ENCODE data around the gene DERL2.

Gene DERL2

GRCh38 chr17:5501685-5502084 is 15.7 kb upstream of the DERL2 start:
- DNase-seq (ENCODE audit: low read depth) = no peak

GRCh38 chr17:5500589-5501391 is 14.8 kb upstream of the DERL2 start:
- DNase-seq (ENCODE audit: low read depth) = peak; percentile 72

GRCh38 chr17:5500247-5500588 is 14.2 kb upstream of the DERL2 start:
- no peak for DNase-seq (ENCODE audit: low read depth)

GRCh38 chr17:5499476-5500231 is 13.7 kb upstream of the DERL2 start:
- DNase-seq (ENCODE audit: low read depth) = no peak

- no peak for DNase-seq (ENCODE audit: low read depth)
Observed at GRCh38 chr17:5492970-5493369, 7.0 kb upstream of the DERL2 start.

GRCh38 chr17:5488752-5489151 is 2.8 kb upstream of the DERL2 start:
- no peak for DNase-seq (ENCODE audit: low read depth)

- DNase-seq (ENCODE audit: low read depth) = peak; percentile 93
Observed at GRCh38 chr17:5486206-5487124, 487 bp upstream of the DERL2 start, which contains the start of gene MIS12. Gene MIS12 (plus strand): TSS chr17:5486566. CDS start chr17:5488863, 2,297 bp downstream.

- no peak for DNase-seq (ENCODE audit: low read depth)
Observed at GRCh38 chr17:5481451-5481850, 4.5 kb downstream of the DERL2 start.

- DNase-seq (ENCODE audit: low read depth) = no peak
Observed at GRCh38 chr17:5480962-5481361, 5.0 kb downstream of the DERL2 start.

- no peak for DNase-seq (ENCODE audit: low read depth)
Observed at GRCh38 chr17:5478992-5479391, 7.0 kb downstream of the DERL2 start.

GRCh38 chr17:5473906-5474305 is 12.1 kb downstream of the DERL2 start:
- DNase-seq (ENCODE audit: low read depth) = no peak

GRCh38 chr17:5472511-5472910 is 13.5 kb downstream of the DERL2 start:
- no peak for DNase-seq (ENCODE audit: low read depth)

GRCh38 chr17:5468075-5468473 is 17.9 kb downstream of the DERL2 start:
- no peak for DNase-seq (ENCODE audit: low read depth)

GRCh38 chr17:5467416-5467815 is 18.6 kb downstream of the DERL2 start:
- no peak for DNase-seq (ENCODE audit: low read depth)

GRCh38 chr17:5466295-5466694 is 19.7 kb downstream of the DERL2 start:
- no peak for DNase-seq (ENCODE audit: low read depth)

- DNase-seq (ENCODE audit: low read depth) = no peak
Observed at GRCh38 chr17:5464717-5465507, 21.1 kb downstream of the DERL2 start.

- DNase-seq (ENCODE audit: low read depth) = no peak
Observed at GRCh38 chr17:5446786-5447185, 39.2 kb downstream of the DERL2 start.

- no peak for DNase-seq (ENCODE audit: low read depth)
Observed at GRCh38 chr17:5444209-5444608, 41.8 kb downstream of the DERL2 start.

GRCh38 chr17:5443728-5444127 is 42.2 kb downstream of the DERL2 start:
- DNase-seq (ENCODE audit: low read depth) = no peak

- DNase-seq (ENCODE audit: low read depth) = no peak
Observed at GRCh38 chr17:5439446-5439764, 46.6 kb downstream of the DERL2 start.

GRCh38 chr17:5438716-5439445 is 47.1 kb downstream of the DERL2 start, which contains the start of gene C1QBP:
Gene C1QBP (minus strand): TSS chr17:5439155. CDS start chr17:5439073, 82 bp downstream.
- peak; percentile 92 for DNase-seq (ENCODE audit: low read depth)
